ENCODE measurements around the gene NBR1.

DNA sequence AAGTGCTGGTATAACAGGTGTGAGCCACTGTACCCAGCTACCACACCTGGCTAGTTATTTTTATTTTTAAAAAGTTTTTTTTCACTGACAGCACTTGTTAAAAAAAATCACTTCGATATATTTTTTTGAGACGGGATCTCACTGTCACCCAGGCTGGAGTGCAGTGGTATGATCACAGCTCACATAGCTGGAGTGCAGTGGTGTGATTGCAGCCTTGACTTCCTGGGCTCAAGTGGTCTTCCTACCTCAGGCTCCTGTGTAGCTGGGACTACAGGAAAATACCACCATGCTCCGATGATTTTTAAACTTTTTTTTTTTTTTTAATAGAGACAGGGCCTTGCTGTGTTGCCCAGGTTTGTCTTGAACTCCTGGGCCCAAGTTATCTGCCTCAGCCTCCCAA lies 12.9 kb downstream of the NBR1 start:
- TF ChIP-seq, protein P1, sequence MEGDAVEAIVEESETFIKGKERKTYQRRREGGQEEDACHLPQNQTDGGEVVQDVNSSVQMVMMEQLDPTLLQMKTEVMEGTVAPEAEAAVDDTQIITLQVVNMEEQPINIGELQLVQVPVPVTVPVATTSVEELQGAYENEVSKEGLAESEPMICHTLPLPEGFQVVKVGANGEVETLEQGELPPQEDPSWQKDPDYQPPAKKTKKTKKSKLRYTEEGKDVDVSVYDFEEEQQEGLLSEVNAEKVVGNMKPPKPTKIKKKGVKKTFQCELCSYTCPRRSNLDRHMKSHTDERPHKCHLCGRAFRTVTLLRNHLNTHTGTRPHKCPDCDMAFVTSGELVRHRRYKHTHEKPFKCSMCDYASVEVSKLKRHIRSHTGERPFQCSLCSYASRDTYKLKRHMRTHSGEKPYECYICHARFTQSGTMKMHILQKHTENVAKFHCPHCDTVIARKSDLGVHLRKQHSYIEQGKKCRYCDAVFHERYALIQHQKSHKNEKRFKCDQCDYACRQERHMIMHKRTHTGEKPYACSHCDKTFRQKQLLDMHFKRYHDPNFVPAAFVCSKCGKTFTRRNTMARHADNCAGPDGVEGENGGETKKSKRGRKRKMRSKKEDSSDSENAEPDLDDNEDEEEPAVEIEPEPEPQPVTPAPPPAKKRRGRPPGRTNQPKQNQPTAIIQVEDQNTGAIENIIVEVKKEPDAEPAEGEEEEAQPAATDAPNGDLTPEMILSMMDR (IDR thresholded peaks at IDR 0.05; ENCODE audit: insufficient read depth, low read length, poor library complexity, severe bottlenecking): no peak
- no peak for TF ChIP-seq EZH2phosphoT487 (conservative IDR thresholded peaks at IDR 0.05; ENCODE audit: low read length)

Measured in SU-DHL-6 (cell line).